ENCODE results near the gene TMEM119. TPM values are rescaled to one million over a fixed set of nuclear protein-coding genes. Genes with fewer than 3 reads are reported as not detected.
A peak's percentile ranks its signal among the peaks of the same experiment; 100 is the strongest.

Gene TMEM119
- total RNA-seq, 3 donors from 2014 or later: 12.1 to 21.0 (median 12.5) TPM

DNA sequence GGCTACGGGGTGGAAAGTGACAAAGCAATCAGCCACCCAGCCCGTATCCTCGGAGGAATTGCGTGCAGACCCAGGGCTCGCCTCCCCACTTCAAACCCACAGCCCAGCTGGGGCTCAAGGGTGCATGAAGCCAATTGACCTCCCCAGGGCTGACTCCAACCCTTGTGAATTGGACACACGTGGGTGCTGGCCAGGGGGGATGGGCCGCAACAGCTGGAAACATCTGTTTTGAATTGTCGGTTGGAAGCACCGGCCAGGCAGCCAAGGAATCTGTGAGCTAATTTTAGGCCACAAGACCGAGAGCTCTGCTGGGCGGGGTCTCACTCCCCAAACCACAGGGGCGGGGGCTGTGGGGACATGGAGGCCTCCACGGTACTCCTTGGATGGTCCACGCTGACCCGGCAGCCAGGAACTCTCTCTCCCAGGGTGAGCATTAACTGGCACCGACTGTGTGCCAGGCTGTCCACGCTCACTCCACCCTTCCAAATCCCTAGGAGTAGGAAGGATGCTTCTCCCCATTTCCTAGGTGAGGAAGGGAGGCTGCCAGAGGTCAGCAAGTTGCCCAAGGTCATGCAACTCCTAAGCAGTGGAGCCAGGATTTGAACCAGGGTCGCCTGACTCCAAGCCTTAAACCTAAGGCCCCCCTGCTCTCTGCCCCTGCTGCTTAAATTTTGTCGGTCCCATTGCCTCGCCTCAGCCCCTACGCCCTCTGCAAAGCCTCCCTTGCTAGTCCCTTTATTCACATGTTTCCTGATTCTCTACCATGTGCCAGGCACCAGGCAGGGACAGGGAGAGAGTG is 11.9 kb upstream of the TMEM119 start:
- Histone ChIP-seq H3K4me1 (no peaks in the 10 kb centered on the region), H3K27me3 (no peaks in the 10 kb centered on the region), H3K9me3 (no peaks in the 10 kb centered on the region), H3K4me3 (no peak overlapping the region), H3K27ac (peak overlapping the region in 1 of 2 donors; percentile 19), H3K36me3 (no peaks in the 10 kb centered on the region)
- DNase-seq (ENCODE audit: low spot score in 2 of 2): peak; percentile 43 to 59
- TF ChIP-seq POLR2AphosphoS5 (IDR thresholded peaks at IDR 0.05) (peak; percentile 42 to 73 (median 66)), POLR2A (IDR thresholded peaks at IDR 0.05) (no peak)
- intact Hi-C loops (cut with DNase I; ENCODE audit: low total_unique reads): no loop called here

DNA sequence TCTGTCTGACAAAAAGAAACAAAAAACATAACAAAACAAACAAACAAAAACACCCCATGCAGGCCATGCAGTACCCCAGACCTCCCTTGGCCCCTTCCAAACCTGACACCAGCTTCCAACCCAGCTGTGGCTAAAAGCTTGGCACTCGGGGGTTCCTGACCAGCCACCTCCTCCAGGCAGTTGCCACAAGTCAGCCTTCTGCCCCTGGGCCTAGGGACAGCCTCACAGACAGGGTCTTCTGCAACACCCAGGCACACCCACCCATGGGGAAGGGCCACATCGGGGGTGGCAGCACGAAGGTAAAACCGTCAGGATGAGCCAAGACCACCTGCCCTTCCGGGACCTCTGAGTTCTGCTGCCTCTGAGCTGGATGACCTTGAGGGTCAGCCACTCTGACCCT is 10.7 kb upstream of the TMEM119 start:
- H3K36me3 ChIP-seq: no peaks in the 10 kb centered on the region
- no peaks in the 10 kb centered on the region for H3K4me1 ChIP-seq
- DNase-seq (ENCODE audit: low spot score in 2 of 2): no peak
- TF ChIP-seq, protein P1, sequence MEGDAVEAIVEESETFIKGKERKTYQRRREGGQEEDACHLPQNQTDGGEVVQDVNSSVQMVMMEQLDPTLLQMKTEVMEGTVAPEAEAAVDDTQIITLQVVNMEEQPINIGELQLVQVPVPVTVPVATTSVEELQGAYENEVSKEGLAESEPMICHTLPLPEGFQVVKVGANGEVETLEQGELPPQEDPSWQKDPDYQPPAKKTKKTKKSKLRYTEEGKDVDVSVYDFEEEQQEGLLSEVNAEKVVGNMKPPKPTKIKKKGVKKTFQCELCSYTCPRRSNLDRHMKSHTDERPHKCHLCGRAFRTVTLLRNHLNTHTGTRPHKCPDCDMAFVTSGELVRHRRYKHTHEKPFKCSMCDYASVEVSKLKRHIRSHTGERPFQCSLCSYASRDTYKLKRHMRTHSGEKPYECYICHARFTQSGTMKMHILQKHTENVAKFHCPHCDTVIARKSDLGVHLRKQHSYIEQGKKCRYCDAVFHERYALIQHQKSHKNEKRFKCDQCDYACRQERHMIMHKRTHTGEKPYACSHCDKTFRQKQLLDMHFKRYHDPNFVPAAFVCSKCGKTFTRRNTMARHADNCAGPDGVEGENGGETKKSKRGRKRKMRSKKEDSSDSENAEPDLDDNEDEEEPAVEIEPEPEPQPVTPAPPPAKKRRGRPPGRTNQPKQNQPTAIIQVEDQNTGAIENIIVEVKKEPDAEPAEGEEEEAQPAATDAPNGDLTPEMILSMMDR (IDR thresholded peaks at IDR 0.05): no peak
- TF ChIP-seq POLR2AphosphoS5 (IDR thresholded peaks at IDR 0.05): no peak
- intact Hi-C loops (cut with DNase I; ENCODE audit: low total_unique reads): no loop called here
- no peak overlapping the region for H3K27ac ChIP-seq
- H3K4me3 ChIP-seq: no peak overlapping the region
- no peaks in the 10 kb centered on the region for H3K9me3 ChIP-seq
- H3K27me3 ChIP-seq: no peaks in the 10 kb centered on the region

DNA sequence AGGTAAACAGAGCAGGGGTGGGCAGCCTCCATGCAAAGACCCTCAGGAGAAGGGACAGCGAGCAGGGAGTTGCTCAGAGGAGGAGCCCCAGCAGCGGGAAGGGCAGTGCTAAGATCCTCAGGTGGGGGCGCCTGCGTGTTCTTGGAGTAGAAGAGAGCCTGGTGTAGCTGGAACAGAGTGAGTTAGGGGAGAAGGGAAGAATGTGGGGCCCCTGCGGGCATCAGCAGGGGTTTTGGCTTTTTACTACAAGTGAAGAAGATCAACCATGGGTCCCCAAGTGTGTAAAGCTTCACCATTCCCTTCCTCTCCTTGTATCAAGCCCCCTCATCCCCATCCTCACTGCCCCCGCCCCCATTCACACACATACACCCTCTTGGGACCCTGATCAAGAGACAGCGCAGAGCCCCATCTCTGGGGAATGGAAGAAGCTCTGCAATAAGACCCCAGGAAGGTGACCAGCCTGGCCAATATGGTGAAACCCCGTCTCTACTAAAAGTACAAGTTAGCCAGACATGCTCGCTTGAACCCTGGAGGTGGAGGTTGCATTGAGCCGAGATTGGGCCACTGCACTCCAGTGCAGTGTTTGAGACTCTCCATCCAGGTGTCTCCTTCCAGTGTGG is 10.2 kb upstream of the TMEM119 start:
- H3K27me3 ChIP-seq: no peaks in the 10 kb centered on the region
- no peaks in the 10 kb centered on the region for H3K36me3 ChIP-seq
- no peak for DNase-seq (ENCODE audit: low spot score in 2 of 2)
- no peaks in the 10 kb centered on the region for H3K9me3 ChIP-seq
- intact Hi-C loops (cut with DNase I; ENCODE audit: low total_unique reads): no loop called here
- H3K27ac ChIP-seq: no peak overlapping the region
- TF ChIP-seq POLR2AphosphoS5 (IDR thresholded peaks at IDR 0.05): no peak
- TF ChIP-seq, protein P1 (IDR thresholded peaks at IDR 0.05): no peak
- TF ChIP-seq POLR2A (IDR thresholded peaks at IDR 0.05): no peak
- no peak overlapping the region for H3K4me3 ChIP-seq
- no peaks in the 10 kb centered on the region for H3K4me1 ChIP-seq

DNA sequence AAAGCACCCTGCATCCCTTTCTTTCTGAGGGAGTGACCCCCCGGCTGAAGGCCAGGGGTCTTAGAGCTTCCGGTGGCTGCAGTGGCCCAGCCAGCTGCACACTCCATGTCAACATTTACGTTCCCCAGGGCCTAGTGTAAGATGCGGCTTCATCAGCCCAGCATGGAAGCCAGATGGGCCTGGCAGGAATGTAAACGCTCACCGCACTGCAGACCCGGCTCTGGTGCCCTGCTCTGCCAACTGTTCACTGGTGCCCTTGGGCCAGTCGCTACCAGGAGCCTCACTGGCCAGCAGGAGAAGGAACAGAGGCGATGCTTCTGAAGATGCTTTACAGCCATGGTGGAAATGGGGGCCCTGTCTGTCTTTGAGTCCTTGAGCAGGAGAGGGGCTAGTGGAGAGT is 8.6 kb upstream of the TMEM119 start:
- intact Hi-C loops (cut with DNase I; ENCODE audit: low total_unique reads): no loop called here
- Histone ChIP-seq H3K4me1 (no peaks in the 10 kb centered on the region), H3K27me3 (no peaks in the 10 kb centered on the region), H3K9me3 (no peaks in the 10 kb centered on the region), H3K36me3 (no peaks in the 10 kb centered on the region), H3K4me3 (no peak overlapping the region), H3K27ac (no peak overlapping the region)
- no peak for DNase-seq (ENCODE audit: low spot score in 2 of 2)
- TF ChIP-seq, protein P1 (IDR thresholded peaks at IDR 0.05): no peak
- TF ChIP-seq POLR2AphosphoS5 (IDR thresholded peaks at IDR 0.05) (no peak), POLR2A (IDR thresholded peaks at IDR 0.05) (no peak)

DNA sequence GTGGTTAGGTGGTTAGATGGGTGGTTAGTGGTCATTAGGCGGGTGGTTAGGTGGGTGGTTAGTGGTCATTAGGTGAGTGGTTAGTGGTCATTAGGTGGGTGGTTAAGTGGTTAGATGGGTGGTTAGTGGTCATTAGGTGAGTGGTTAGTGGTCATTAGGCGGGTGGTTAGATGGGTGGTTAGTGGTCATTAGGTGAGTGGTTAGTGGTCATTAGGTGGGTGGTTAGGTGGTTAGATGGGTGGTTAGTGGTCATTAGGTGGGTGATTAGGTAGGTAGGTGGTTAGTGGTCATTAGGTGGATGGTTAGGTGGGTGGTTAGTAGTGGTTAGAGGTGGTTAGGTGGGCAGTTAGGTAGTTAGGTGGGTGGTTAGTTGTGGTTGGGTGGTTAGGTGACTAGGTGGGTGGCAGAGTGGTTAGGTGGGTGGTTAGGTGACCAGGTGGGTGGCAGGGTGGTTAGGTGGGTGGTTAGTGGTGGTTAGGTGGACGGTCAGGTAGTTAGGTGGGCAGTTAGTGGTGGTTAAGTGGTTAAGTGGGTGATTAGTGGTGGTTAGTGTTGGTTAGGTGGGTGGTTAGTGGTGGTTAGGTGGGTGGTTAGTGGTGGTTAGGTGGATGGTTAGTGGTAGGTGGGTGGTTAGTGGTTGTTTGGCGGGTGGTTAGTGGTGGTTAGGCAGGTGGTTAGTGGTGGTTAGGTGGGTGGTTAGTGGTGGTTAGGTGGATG is 8.0 kb upstream of the TMEM119 start:
- Histone ChIP-seq H3K27me3 (no peaks in the 10 kb centered on the region), H3K4me3 (no peak overlapping the region), H3K36me3 (no peaks in the 10 kb centered on the region), H3K4me1 (no peaks in the 10 kb centered on the region), H3K9me3 (no peaks in the 10 kb centered on the region), H3K27ac (peak overlapping the region in 1 of 2 donors; percentile 32)
- TF ChIP-seq POLR2AphosphoS5 (IDR thresholded peaks at IDR 0.05) (no peak), POLR2A (IDR thresholded peaks at IDR 0.05) (no peak)
- TF ChIP-seq, protein P1 (IDR thresholded peaks at IDR 0.05): no peak
- DNase-seq (ENCODE audit: low spot score in 2 of 2): no peak
- intact Hi-C loops (cut with DNase I; ENCODE audit: low total_unique reads): no loop called here
